Muscle of arm (tissue), 12 donors: Measurements from ENCODE around the gene SMIM14. TPM values are rescaled to one million over a fixed set of nuclear protein-coding genes. Genes with fewer than 3 reads are reported as not detected.
"Not testable (repeated sequence)": the region's sequence is repeated elsewhere in the genome, so short reads cannot be mapped to it uniquely, and the experiment has no call there.

Experiments
- DNase-seq: peaks from one replicate; pipeline ENCODE4 v3.0.0-alpha.2; 2013
- polyA plus RNA-seq, 12 donors: library from polyadenylated mRNA; unstranded; fragments of 120-200 nt; gene quantifications; one replicate each; pipeline ENCODE4 v1.2.1, GENCODE V29; 2013; ENCODE audit not compliant: insufficient read length in 12 of 12

Gene SMIM14
- polyA plus RNA-seq, 12 donors, result 15.3 to 43.1 (median 19.9) TPM; not detected in 1

DNA sequence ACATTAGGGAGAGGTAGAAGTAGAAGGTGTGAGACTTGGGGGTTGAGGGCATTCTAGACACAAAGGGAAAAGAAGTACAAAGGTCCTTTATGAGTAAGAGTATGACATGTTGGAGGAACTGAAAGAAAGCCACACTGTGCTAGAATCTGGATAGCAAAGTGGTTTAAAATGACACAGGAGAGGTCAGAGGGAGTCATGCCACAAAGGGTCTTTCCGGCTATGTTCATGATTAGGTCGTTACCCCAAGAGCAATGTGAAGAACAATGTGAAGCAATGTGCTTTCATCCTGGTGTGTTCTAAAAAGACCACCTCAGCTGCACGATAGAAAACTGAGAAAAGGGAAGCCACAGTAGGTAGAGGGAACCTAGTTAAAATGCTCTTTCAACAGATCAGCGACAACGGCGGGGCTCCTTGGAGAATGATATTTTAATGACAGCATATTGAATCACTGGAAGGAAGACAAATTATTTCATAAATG is 29.2 kb downstream of the SMIM14 start:
- no peak for DNase-seq

DNA sequence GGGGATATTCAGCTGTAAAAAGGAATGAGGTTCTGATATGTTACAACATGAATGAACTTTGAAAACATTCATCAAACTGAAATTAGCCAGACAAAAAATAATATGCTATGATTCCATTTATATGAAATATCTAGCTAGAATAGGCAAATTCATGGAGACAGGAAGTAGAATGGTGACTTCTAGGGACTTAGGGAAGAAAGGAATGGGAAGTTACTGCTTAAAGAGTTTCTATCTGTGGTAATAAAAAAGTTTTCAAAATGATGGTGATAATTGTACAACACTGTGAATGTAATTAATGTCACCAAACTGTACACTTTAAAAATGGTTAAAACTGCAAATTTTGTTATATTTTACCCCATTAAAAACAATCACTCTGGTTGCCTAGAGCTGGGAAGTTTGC is 30.2 kb downstream of the SMIM14 start:
- no peak for DNase-seq

DNA sequence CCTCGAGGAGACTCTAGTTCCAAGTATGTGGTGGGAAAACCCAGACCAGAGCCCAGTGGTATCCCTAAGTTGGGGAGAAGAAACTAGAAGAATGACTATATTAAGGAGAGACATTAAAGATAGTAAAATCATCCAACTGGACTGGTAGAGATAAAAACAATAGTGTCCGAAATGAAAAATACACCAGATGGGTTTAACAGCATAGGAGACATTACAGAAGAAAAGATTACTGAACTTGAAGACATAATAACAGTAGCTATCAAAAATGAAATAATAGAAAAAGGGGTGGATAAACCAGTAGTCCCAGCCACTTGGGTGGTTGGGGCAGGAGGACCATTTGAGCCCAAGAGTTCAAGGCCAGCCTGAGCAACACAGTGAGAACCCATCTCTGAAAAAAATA is 31.9 kb downstream of the SMIM14 start:
- no peak for DNase-seq

DNA sequence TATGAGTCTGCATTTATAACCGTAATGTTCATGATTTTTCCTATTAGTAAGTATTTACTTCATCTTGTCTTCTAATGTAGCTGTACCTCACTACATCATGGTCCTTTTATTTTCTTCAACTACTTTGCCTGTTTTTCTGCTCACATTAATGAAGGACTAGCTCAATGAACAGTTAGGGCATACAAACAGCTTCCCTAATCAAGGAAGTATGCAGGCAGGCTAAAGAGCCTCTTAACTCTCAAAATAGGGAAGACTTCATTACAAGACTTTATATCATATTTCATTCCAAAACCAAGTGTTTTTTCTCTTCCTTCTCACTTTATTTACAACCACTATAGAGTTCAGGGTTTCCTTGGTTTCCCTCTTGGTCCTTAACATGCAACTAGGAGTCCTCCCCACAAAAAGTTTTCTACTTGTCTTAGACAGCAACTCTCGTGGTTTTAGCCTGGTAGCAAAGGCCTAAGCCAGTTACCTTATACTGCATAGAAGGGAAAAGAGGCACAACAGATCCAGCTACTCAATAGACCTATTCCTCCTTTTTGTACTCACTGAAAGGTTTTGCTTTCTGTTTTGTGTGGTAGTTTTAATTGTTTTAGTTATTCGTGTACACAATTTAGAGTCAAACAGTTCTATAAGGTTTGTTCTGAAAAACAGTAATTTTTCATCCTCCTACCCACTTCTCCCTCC is 40.8 kb downstream of the SMIM14 start:
- DNase-seq, result no peak

DNA sequence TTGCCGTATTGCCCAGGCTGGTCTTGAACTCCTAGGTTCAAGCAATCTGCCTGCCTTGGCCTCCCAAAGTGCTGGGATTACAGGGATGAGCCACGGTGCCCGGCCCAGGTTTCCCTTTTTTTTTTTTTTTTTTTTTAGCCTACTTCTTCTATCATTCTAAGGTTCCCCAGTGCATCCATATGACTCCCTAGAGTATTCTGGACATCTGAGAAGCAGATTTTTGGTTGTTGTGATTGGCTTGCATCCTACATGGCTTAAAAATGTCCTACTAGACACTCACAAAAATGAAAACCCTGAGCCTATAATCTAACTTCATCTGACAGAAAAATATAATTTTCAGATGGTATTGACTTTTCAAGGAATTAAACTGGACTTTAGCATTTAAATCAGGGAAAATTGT is 41.7 kb downstream of the SMIM14 start:
- no peak for DNase-seq

DNA sequence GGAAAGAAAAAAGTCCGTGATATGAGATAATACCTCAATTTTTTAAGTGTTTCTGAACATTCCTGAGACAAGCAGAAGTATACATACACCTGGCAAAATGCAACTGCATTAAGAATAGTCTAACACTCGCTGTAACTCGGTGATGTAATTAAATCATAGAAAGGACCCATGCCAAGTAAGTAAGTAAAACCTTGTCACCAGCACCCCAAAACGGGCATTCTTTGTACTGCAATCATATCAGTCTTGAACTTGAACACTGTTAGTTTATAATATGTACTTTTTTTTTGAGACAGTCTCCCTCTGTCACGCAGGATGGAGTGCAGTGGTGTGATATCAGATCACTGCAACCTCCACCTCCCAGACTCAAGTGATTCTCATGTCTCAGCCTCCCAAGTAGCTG is 47.4 kb downstream of the SMIM14 start:
- no peak for DNase-seq

DNA sequence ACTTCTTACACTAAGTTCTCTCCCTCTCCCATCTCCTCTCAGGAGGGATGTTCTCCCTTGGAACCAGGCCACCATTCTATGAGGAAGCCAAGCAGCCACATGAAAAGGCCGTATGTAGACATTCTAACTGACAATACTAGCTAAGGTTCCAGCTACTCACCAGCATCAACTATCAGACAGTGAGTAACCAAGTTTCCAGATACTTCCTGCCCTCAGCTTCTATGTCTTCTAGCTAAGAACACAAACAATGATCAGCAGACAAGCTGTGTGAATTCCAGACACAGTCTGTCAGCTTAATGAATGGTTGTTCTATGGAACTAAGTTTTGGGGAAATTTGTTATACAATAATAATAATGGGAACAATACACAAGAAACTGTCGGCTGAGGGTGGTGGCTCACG is 50.8 kb downstream of the SMIM14 start:
- DNase-seq, result no peak

DNA sequence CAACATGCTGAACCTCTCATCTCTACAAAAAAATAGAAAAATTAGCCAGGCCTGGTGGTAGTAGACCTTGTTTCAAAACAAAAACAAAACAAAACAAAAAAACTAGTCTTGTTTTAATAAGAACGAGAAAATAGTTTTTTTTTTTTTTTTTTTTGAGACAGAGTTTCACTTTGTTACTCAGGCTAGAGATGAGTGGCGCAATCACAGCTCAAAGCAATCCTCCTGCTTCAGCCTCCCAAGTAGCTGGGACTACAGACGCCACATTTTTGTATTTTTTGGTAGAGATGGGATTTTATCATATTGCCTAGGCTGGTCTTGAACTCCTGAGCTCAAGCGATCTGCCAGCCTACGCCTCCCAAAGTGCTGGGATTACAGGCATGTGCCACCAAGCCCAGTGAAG is 63.7 kb downstream of the SMIM14 start:
- DNase-seq, result no peak

DNA sequence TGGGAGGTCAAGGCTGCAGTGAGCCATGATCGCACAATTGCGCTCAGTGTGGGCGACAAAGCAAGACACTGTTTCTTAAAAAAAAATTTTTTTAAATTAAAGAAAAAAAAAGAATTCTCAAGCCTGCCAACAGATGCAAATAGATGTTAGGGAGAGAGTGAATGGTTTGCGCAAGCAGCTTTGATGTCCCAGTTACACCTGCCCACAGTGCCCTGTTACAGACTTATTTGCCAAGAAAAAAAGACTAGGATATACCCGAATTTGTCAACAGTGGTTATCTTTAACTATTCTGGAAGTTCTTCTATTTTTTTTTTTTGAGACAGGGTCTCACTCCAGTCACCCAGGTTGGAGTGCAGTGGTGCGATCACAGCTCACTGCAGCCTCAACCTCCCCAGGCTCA is 67.2 kb downstream of the SMIM14 start:
- no peak for DNase-seq

DNA sequence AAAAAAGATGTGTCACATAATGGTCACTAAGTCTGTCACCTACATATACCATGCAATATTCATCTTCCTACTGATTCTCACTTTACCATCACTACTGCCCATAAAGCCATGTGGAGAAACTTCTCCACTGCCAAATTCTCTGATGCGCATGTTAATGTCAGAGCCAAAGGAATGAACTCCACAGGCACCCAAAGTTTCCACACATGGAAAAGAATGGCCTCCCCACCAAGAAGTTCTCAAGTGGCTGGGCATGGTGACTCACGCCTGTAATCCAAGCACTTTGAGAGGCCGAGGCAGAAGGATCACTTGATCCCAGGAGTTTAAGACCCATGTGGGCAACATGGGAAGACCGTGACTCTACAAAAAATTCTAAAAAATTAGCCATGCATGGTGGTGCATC is 67.6 kb downstream of the SMIM14 start:
- no peak for DNase-seq

DNA sequence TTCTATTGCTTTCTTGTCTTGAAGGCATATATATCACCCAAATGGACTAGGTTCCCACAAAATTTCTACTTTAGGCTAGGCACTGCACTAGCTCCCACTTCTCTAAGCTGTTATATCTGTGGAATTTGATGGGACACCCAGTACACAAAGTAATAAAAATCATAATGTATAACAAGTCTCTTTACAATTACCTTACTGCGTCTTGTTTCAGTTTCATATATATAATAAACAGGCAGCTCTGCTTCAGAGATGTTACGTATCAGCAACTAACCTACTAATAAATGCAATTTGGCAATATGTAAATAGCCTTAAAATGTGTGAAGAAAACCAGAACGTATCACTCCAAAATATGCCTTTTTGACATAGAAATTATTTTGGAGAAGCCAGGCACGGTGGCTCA is 69.5 kb downstream of the SMIM14 start:
- DNase-seq, result no peak

DNA sequence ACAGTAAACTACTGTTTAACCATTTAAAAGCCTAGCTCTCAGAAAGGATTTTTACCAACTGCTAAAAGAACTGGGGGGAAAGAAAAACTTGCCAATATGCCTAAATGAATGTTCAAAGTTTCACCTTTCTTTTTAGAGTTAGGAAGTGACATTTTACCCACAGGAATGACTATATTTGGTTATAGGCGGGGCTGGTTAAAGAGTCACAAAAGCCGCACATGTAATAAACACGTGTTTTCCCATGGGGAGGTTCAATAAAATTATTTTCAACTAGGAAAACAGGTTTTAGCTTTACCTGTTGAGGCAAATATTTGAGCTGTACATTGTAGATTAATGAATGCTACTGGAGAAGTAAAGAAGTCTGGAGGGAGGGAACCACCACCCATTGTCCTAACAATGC is 69.9 kb downstream of the SMIM14 start:
- no peak for DNase-seq

DNA sequence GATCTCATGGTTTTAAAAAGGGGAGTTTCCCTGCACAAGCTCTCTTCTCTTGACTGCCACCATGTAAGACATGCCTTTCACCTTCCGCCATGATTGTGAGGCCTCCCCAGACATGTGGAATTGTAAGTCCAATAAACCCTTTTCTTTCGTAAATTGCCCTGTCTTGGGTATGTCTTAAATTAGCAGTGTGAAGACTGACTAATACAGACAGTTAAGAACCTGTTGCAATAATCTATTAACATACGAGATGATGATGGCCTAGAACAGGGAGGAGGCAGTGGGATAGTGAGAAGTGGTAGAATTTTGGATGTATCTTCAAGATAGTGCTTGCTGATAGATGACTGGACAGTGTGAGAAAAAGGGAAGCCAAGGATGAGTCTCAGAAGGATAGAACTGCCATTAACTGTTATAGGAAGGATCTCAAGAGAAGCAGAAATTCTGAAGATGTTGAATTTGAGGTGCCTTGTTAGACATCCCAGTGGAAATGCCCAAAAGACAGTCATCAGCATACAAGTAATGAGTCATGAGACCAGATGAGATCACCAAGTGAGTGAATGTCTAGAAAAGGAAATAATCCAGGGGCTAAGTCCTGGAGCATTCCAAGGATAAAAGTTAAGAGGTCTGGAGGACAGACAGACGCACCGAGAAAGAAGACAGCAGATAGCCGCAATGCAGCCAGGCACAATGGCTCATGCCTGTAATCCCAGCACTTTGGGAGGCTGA is 72.6 kb downstream of the SMIM14 start:
- no peak for DNase-seq

DNA sequence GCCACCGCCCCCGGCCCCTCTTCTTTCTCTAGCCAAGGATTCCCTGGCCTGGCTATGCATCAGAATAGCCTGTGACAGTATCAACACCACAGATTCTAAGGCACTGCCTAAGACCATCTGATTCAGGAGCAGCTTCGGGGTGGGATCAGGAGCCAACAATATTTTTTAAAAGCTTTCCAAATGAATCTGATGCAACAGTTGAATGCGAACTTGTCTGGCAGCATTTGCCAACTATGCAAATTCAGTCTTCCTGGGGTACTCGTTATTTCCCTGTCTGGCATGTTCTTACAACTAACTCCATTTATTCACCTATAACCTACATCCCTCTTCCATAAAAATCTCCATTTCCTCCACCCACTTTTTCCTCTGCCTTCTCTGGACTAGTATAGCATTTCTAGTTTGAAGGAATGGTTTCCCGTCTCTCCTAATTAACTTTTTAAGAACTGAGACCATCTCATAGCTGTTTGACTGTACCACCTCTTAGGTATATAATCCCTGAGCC is 75.3 kb downstream of the SMIM14 start:
- DNase-seq, result no peak

DNA sequence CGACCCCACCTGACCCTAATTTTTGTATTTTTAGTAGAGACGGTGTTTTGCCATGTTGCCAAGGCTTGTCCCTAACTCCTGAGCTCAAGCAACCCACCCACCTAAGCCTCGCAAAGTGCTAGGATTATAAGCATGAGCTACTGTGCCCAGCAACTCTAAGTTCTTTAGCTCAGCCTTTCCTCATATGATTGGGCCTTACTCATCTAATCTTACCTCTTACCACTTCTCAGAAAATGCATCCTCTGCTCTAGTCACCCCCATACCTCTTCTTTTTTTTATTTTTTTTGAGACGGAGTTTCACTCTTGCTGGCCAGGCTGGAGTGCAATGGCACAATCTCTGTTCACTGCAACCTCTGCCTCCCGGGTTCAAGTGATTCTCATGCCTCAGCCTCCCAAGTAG is 75.9 kb downstream of the SMIM14 start:
- no peak for DNase-seq

DNA sequence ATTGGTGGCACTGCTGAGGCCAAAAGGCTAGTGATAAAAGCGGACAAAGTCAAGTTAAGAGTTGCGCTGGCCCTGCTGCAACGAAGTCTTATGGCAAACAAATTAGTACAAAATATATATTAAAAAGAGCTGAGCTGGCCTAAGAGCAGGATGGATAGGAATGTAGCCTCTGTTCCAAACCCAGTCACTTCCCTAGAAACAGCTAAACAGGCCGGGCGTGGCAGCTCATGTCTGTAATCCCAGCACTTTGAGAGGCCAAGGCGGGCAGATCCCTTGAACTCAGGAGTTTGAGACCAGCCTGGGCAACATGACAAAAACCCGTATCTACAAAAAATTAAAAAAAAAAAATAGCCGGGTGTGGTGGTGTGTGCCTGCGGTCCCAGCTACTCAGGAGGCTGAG is 79.0 kb downstream of the SMIM14 start:
- DNase-seq, result peak; percentile 33

DNA sequence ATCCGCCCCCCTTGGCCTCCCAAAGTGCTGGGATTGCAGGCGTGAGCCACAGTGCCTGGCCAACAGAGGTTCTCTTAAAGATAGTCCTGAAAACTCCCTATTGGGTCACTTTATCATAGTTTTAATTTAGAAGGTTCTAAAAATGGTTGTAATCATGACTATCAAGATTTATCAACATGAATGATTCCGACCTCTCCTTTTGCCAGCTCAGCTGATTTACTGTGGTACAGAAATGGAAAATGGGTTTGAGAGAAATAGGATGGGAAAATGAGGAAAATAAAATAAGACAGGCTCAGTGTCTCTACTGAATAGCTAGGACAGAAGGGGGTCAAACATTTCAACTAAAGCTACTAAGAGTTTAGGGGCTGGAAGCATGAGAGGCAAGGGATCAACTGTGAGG is 83.2 kb downstream of the SMIM14 start:
- DNase-seq, result no peak

DNA sequence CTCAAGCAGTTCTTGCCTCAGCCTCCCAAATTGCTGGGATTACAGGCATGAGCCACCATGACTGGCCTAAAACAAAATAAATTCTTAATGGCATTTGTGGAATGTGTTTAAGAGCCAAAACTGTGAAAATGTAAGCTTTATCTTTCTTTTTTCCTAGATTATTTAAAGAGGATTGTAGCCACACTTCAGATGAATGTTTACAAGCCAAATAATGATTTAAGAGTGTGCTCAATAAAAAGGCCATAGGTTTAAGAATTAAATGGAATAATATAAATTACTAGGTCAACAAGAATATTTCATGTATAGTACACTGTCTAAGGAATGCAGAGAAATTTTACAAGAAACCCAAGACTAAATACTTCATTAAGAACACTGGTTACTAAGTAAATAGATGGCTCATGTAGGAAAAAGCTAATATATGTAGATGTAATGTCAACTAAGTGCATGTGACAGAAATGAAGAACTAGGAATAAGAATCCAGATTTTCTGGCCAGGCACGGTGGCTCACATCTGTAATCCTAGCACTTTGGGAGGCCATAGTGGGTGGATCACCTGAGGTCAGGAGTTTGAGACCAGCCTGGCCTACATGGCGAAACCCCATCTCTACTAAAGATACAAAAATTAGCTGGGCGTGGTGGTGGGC is 90.1 kb downstream of the SMIM14 start:
- no peak for DNase-seq

DNA sequence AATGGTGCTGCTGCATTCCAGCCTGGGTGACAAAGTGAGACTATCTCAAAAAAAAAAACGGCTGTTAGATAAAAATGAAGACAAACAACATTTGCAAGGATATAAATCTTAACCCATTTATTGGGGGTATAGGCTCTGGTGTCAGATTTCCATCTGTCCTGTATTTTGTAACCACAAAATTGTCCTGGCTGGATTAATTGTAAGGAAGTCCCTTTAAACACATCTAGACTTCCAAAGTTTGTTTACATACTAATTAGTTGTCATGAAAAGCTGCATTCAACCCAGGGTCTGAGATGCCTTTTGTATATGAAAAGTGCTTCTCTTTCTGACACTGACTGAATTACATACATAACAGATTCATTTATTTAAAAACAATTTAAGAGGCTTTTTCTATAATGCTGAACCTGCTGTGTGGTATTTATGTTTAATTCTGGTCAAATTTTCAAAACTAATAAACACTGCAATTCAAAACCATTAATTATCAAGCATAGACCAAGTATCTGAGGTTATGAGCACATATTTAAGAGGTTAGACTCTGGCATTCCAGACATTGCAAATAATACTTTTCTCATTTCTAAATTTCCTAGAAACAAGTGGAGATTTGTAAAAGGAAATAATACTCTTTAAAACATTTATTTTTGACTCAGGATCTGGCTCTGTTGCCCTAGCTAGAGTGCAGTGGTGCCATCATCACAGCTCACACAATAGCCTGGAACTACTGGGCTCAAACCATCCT is 93.9 kb downstream of the SMIM14 start:
- DNase-seq, result no peak

DNA sequence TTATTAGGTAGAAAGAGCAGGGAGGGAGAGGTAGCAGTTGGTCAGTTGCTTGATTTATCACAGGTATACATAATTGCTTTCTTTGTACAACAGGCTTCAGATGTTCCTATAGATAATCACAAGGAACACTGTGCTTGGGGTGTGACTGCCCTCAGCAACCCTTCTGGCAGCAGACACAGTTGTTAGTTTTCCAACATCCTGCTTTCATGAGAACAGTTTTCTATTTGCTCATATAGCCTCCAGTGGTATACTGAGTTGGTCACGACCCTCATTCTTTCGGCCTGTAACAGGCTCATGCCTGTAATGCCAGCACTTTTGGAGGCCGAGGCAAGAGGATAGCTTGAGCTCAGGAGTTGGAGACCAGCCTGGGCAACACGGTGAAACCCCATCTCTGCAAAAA is 94.6 kb downstream of the SMIM14 start:
- DNase-seq, result not testable (repeated sequence)

DNA sequence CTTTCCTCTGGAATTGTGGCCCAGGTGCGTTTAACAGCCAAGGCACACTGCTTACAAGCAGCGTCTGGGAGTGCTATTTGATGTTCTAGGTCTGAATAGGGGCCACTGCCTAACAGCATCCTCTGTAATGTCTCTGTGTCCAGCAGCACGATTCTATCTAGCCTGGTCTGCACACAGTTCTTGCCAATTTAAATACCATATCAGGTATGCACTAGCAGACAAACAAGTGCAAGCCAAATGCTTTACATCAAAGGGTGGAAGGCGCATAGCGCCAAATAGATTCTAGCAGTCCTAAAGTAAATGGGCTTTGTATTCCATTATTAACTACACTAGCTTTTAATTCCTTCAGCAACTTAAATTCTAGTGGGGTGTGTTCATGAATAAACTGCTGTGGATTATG is 95.6 kb downstream of the SMIM14 start:
- no peak for DNase-seq

DNA sequence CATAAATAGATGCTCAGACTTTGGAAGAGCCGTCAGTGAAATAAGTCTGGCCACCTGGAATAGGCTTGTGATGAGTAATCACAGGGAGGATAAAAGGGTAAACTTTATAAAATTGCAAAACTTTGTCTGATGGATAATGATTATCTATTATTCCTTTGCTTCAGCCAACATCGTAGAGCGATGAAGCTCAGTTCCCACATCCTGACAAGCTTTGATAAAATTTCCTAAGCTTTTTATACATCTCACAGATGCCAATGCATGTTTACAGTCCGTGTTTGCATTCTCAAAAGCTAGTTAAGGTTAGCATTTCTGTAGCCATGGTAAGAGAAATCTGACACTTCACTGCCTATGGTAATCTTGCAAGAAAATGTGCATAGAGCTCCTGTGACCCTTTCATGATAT is 96.1 kb downstream of the SMIM14 start:
- DNase-seq, result no peak
